Epithelial cell of esophagus (primary cell): ENCODE data around the gene LHX3.

Source experiments
- DNase-seq: peaks from one replicate; pipeline ENCODE4 v3.0.0; 2010; ENCODE audit warnings: low read depth
- H3K4me3 ChIP-seq: 2 replicates; pipeline ENCODE4 v1.5.1; 2011; ENCODE audit warnings: mild to moderate bottlenecking, low read length, control low read depth
- TF ChIP-seq, protein P1 (sequence below): IDR thresholded peaks from 2 replicates; pipeline ENCODE4 v1.5.1; 2011; ENCODE audit warnings: low read depth, mild to moderate bottlenecking, low read length, control low read depth, inconsistent platforms; ENCODE audit not compliant: insufficient read depth; ENCODE audit errors: missing control alignments

The LHX3 gene

DNA sequence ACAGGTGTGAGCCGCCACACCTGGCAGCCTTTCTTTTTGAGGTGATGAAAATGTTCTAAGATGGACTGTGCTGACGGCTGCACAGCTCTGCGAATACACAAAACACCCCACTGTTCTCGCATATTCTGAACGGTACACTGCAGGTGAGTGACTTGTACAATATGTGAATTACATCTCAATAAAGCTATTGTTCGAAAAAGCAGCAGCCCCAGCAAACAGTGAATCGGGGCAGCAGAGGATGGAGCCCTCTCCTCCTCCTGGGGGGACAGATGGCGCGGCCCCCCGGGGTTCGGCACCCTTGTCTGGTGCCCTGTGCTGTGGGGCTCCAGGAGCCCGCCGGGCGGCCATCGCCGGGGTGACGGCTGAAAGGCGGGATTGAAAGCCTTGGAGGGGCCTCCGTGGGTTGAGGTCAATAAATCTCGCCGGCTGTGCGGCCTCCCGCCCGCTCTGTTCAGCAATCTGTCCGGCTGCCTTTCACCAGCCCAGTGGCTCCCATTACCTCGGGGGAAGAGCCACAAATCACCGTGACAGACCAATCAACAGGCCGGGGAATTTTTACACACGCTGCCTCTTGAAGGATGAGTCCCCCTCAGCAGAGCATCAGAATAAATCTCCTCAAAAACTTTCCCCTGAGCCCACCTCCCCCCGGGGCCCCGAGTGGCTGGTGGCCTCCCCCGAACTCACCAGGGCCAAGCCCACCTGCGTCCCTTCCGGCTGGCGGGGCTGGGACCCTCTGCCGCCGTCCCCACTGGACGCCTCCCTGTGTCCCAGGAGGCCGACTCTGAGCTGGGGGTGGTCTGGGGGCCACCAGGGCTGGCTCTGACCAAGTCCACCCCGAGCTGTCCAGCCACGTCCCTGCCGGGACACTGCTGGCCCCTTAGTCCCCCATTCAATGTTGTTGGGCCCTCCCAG is 48.5 kb downstream of the LHX3 start:
- TF ChIP-seq, protein P1, sequence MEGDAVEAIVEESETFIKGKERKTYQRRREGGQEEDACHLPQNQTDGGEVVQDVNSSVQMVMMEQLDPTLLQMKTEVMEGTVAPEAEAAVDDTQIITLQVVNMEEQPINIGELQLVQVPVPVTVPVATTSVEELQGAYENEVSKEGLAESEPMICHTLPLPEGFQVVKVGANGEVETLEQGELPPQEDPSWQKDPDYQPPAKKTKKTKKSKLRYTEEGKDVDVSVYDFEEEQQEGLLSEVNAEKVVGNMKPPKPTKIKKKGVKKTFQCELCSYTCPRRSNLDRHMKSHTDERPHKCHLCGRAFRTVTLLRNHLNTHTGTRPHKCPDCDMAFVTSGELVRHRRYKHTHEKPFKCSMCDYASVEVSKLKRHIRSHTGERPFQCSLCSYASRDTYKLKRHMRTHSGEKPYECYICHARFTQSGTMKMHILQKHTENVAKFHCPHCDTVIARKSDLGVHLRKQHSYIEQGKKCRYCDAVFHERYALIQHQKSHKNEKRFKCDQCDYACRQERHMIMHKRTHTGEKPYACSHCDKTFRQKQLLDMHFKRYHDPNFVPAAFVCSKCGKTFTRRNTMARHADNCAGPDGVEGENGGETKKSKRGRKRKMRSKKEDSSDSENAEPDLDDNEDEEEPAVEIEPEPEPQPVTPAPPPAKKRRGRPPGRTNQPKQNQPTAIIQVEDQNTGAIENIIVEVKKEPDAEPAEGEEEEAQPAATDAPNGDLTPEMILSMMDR = no peak
- no peak for DNase-seq
- H3K4me3 ChIP-seq = no peak overlapping the region

DNA sequence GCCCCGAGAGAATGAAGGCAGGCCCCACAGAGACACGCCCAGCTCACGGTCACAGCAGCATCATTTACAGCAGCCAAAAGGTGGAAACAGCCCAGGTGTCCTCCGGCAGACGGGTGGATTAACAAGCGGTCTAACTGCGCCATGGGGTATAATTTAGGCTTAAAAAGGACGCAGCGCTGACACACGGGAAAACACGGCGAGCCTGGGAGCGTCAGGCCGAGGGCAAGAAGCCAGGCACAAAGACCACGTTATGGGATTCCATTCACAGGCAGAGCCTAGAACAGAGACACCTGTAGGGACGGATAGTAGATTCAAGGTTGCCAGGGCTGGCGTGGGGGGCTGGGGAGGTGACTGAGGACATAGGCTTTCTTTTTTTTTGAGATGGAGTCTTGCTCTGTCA is 49.4 kb downstream of the LHX3 start:
- TF ChIP-seq, protein P1 = no peak
- no peak overlapping the region for H3K4me3 ChIP-seq
- no peak for DNase-seq

DNA sequence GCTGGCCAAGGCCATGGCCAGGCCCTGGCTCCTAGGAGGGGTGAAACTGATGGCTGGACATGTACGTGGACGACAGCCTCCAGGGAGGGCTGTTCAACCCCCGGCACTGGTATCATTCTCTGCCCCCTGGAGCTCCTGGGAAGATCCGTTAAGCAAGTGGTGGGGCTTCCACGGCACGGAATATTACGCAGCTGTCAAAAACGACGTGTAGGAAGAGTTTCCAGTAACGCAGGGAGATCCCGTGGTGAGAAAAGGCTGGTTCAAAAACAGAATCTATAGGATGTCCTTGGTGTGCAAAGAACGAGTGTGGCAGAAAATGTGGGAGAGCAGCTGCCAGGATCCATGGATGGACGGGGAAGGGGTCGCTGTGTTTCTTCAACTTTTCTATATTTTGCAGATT is 50.0 kb downstream of the LHX3 start:
- DNase-seq = no peak
- TF ChIP-seq, protein P1 = no peak
- no peak overlapping the region for H3K4me3 ChIP-seq

DNA sequence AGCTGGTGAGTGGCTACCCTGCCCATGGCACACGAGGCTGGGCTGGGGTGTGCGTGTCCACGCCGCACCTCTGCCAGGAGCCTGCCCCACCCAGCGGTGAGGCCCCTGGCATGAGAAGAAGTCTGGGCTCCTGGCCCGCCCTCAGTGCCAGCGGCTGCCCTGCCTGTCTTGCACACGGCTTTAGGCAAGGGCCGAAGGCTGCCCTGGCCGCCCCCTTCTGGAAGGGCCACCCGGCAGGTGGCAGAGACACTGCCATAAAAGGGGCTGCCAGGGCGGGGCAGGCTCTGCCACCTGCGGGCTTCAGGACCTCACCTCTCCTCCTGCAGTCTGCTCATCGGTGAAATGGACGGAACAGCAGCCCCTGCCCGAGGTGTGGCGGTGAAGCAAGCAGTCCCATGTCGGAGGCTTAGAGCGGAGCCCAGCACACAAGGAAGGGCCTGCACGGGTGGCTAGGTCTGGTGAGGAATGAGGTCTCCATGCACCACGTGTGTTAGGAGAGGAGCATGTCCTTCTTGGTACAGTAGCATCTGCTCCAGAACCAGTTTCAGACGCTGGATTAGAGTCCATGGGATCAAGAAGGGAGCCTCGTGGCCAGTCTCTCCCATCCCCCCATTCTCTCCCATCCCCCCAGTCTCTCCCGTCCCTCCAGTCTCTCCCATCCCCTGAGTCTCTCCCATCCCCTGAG is 51.4 kb downstream of the LHX3 start:
- TF ChIP-seq, protein P1 = no peak
- no peak overlapping the region for H3K4me3 ChIP-seq
- no peak for DNase-seq

DNA sequence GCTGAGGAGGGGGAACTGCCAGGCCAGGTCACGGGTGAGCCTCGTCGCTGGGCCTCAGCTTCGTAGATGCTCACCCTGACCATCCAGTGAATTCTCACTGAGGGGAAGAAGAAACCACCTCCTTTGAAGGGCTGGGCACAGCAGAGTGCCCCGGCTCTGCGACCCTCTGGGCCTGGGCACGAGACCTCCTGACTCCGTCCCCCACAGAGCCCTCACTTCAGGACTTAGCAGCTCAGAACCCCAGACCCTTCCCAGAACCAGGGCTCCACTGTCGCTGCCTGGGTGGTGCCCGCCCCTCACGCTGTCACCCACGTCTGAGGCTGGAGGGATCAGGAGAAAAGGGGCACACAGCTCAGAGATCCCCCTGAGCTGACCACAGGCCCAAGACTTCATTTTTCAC is 52.0 kb downstream of the LHX3 start:
- no peak for DNase-seq
- TF ChIP-seq, protein P1 = no peak
- H3K4me3 ChIP-seq = no peak overlapping the region

DNA sequence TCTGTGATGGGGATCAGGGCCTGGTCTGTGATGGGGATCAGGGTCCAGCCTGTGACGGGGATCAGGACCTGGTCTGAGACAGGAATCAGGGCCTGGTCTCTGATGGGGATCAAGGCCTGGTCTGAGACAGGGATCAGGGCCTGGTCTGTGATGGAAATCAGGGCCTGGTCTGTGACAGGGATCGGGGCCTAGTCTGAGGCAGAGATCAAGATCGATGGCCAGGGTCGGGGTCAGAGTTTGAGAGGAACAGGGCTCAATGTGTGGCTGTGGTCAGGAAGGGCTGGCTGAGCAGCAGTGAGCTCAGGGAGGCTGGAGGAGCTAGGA is 52.4 kb downstream of the LHX3 start:
- no peak for DNase-seq
- TF ChIP-seq, protein P1 = no peak
- H3K4me3 ChIP-seq = no peak overlapping the region
